Right atrium auricular region (tissue), 2 donors: ENCODE measurements around the gene AP4S1. TPM values are rescaled to one million over a fixed set of nuclear protein-coding genes. Genes with fewer than 3 reads are reported as not detected.
"Not testable (repeated sequence)": the region's sequence is repeated elsewhere in the genome, so short reads cannot be mapped to it uniquely, and the experiment has no call there.

Experiments used
- DNase-seq: peaks from one replicate; pipeline ENCODE4 v3.0.0-alpha.2; 2019; ENCODE audit warnings: low spot score
- H3K27ac ChIP-seq, 2 donors: fragments of 200-600 bp; sonication (generic); 1 replicate in 1 of 2; 2 replicates in 1 of 2; pipeline ENCODE4 v1.5.1; 2016 to 2019
- H3K27me3 ChIP-seq, 2 donors: fragments of 200-600 bp; sonication (generic); one replicate each; pipeline versions ENCODE4 v1.5.1 to v1.6.0; 2017 to 2019
- H3K36me3 ChIP-seq: fragments of 200-600 bp; sonication (generic); one replicate; pipeline ENCODE4 v1.5.1; 2016
- H3K4me1 ChIP-seq, 2 donors: fragments of 200-600 bp; sonication (generic); one replicate each; pipeline versions ENCODE4 v1.5.1 to v1.6.0; 2017 to 2019
- H3K4me3 ChIP-seq, 2 donors: fragments of 200-600 bp; sonication (generic); 1 replicate in 1 of 2; 2 replicates in 1 of 2; pipeline ENCODE4 v1.5.1; 2017 to 2019; ENCODE audit warnings: mild to moderate bottlenecking in 1 of 2, moderate library complexity in 1 of 2
- H3K9me3 ChIP-seq, 2 donors: fragments of 200-600 bp; sonication (generic); one replicate each; pipeline ENCODE4 v1.5.1; 2019
- CTCF ChIP-seq, 2 donors: fragments of 200-600 bp; sonication (generic); IDR thresholded peaks; one replicate each; pipeline ENCODE4 v1.5.1; 2019; ENCODE audit warnings: antibody characterized with exemption in 2 of 2
- total RNA-seq, 2 donors: library from RNA; depleted of rRNA; stranded (reverse); fragments of >200 nt; gene quantifications; one replicate each; pipeline ENCODE4 v1.1.0, GENCODE V29; 2016

AP4S1 gene
- total RNA-seq, 2 donors from 2014 or later = 3.3 to 17.3 TPM

- Histone ChIP-seq H3K9me3 (no peaks in the 10 kb centered on the region), H3K27ac (no peak overlapping the region), H3K27me3 (no peaks in the 10 kb centered on the region), H3K4me1 (peaks cover 0 to 7% of the 10 kb centered on the region in 2 donors), H3K36me3 (no peaks in the 10 kb centered on the region), H3K4me3 (no peak overlapping the region)
- DNase-seq = no peak
- no peak for TF ChIP-seq CTCF (IDR thresholded peaks at IDR 0.05)
Measured at GRCh38 chr14:31038521-31039166, 13.2 kb downstream of the AP4S1 start.

GRCh38 chr14:31042300-31042699 is 16.9 kb downstream of the AP4S1 start:
- DNase-seq = no peak
- H3K27ac ChIP-seq = no peak overlapping the region
- no peaks in the 10 kb centered on the region for H3K27me3 ChIP-seq
- H3K9me3 ChIP-seq = no peaks in the 10 kb centered on the region
- H3K36me3 ChIP-seq = no peaks in the 10 kb centered on the region
- H3K4me3 ChIP-seq = no peak overlapping the region
- TF ChIP-seq CTCF (IDR thresholded peaks at IDR 0.05) = no peak
- H3K4me1 ChIP-seq = peaks cover 0 to 7% of the 10 kb centered on the region in 2 donors

GRCh38 chr14:31042893-31043292 is 17.4 kb downstream of the AP4S1 start:
- H3K27ac ChIP-seq, DNase-seq, H3K9me3 ChIP-seq, H3K27me3 ChIP-seq, H3K4me1 ChIP-seq, H3K36me3 ChIP-seq, H3K4me3 ChIP-seq: not testable (repeated sequence)

- no peaks in the 10 kb centered on the region for H3K36me3 ChIP-seq
- H3K4me3 ChIP-seq = no peak overlapping the region
- H3K27me3 ChIP-seq = no peaks in the 10 kb centered on the region
- no peak overlapping the region for H3K27ac ChIP-seq
- no peak for DNase-seq
- H3K4me1 ChIP-seq = peaks cover 0 to 8% of the 10 kb centered on the region in 2 donors
- no peak for TF ChIP-seq CTCF (IDR thresholded peaks at IDR 0.05)
- H3K9me3 ChIP-seq = no peaks in the 10 kb centered on the region
Measured at GRCh38 chr14:31043379-31043778, 17.9 kb downstream of the AP4S1 start.

- DNase-seq = no peak
- no peaks in the 10 kb centered on the region for H3K9me3 ChIP-seq
- no peaks in the 10 kb centered on the region for H3K27me3 ChIP-seq
- no peaks in the 10 kb centered on the region for H3K36me3 ChIP-seq
- peaks cover 0 to 9% of the 10 kb centered on the region in 2 donors for H3K4me1 ChIP-seq
- no peak overlapping the region for H3K4me3 ChIP-seq
- no peak overlapping the region for H3K27ac ChIP-seq
- TF ChIP-seq CTCF (IDR thresholded peaks at IDR 0.05) = no peak
Measured at GRCh38 chr14:31045501-31046080, 20.1 kb downstream of the AP4S1 start.

GRCh38 chr14:31047503-31047902 is 22.1 kb downstream of the AP4S1 start:
- TF ChIP-seq CTCF (IDR thresholded peaks at IDR 0.05) = no peak
- DNase-seq = no peak
- Histone ChIP-seq H3K9me3 (no peaks in the 10 kb centered on the region), H3K36me3 (no peaks in the 10 kb centered on the region), H3K4me1 (peaks cover 0 to 9% of the 10 kb centered on the region in 2 donors), H3K4me3 (no peak overlapping the region), H3K27me3 (no peaks in the 10 kb centered on the region), H3K27ac (peak overlapping the region in 1 of 2 donors; percentile 41)
